ENCODE data around the gene NFATC2.

The NFATC2 gene

GRCh38 chr20:51398083-51398482, 144.4 kb downstream of the NFATC2 start:
- in situ Hi-C loops (cut with HindIII; ENCODE audit: low sequenced_read_pairs): no loop called here
- no peak for DNase-seq (ENCODE audit: low read depth, low spot score)
- TF ChIP-seq CTCF (IDR thresholded peaks at IDR 0.05; ENCODE audit: low read depth, low read length): no peak
- H3K4me3 ChIP-seq (ENCODE audit: low read depth, low read length): no peak overlapping the region

GRCh38 chr20:51397137-51397536, 145.4 kb downstream of the NFATC2 start:
- no peak for TF ChIP-seq CTCF (IDR thresholded peaks at IDR 0.05; ENCODE audit: low read depth, low read length)
- DNase-seq (ENCODE audit: low read depth, low spot score): no peak
- in situ Hi-C loops (cut with HindIII; ENCODE audit: low sequenced_read_pairs): no loop called here
- H3K4me3 ChIP-seq (ENCODE audit: low read depth, low read length): no peak overlapping the region

DNA sequence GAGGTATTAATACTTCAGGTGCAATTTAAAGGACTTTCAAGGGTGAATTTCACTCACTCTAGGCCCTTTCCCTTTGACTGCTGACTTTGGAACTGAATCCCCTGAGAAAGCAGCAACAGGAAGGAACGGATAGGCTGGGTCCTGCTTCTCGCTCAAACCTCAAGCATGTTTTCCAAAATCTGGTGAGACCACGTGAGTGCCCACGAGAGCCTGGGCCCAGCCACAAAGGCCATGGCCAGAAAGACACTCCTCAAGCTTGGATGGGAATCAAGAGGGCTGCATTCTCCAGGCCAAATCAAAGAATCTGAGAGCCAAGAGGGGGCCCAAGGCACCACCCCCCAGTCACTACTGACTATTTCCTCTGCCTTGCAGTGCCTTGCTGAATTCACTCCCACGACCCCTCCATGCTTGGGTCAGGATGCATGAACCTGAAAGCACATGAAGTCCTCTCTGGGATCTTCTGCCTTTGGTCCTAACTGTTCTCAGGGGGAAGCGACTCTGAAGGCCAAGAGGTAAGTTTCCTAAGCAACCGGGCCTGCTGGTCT, 146.1 kb downstream of the NFATC2 start:
- no peak for DNase-seq (ENCODE audit: low read depth, low spot score)
- in situ Hi-C loops (cut with HindIII; ENCODE audit: low sequenced_read_pairs): no loop called here
- no peak for TF ChIP-seq CTCF (IDR thresholded peaks at IDR 0.05; ENCODE audit: low read depth, low read length)
- no peak overlapping the region for H3K4me3 ChIP-seq (ENCODE audit: low read depth, low read length)

DNA sequence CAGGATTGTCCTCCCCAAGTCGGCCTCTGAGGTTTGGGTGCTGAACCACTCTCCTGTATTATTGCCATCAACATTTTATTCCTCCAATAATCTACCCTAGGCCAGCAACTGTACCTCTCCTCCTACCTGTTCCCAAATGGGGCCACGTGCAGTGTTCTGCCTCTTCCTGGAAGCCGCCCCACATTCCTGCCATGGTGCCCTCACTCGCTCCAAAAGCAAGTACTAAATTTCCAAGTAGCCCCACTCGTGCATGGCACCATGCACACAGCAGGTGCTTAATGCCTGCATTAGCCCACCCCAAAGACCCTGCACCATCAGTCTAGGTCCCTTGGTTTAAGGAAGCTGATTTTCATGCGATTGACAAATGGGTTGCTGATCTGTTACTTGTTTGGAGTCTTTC, 147.8 kb downstream of the NFATC2 start:
- no peak overlapping the region for H3K4me3 ChIP-seq (ENCODE audit: low read depth, low read length)
- DNase-seq (ENCODE audit: low read depth, low spot score): no peak
- in situ Hi-C loops (cut with HindIII; ENCODE audit: low sequenced_read_pairs): no loop called here
- TF ChIP-seq CTCF (IDR thresholded peaks at IDR 0.05; ENCODE audit: low read depth, low read length): no peak

GRCh38 chr20:51393571-51393970, 148.9 kb downstream of the NFATC2 start:
- TF ChIP-seq CTCF (IDR thresholded peaks at IDR 0.05; ENCODE audit: low read depth, low read length): no peak
- in situ Hi-C loops (cut with HindIII; ENCODE audit: low sequenced_read_pairs): no loop called here

GRCh38 chr20:51392614-51393186, 149.8 kb downstream of the NFATC2 start:
- DNase-seq (ENCODE audit: low read depth, low spot score): no peak
- TF ChIP-seq CTCF (IDR thresholded peaks at IDR 0.05; ENCODE audit: low read depth, low read length): no peak
- H3K4me3 ChIP-seq (ENCODE audit: low read depth, low read length): no peak overlapping the region
- in situ Hi-C loops (cut with HindIII; ENCODE audit: low sequenced_read_pairs): no loop called here

More at GRCh38 chr20:51393571-51393970, 148.9 kb downstream of the NFATC2 start:
- H3K4me3 ChIP-seq (ENCODE audit: low read depth, low read length): no peak overlapping the region
- DNase-seq (ENCODE audit: low read depth, low spot score): no peak
